Left hindlimb (tissue), 1 donor: ENCODE data around the gene GRK3.
"Not testable (repeated sequence)": the region's sequence is repeated elsewhere in the genome, so short reads cannot be mapped to it uniquely, and the experiment has no call there.

Source experiments
- DNase-seq: peaks from one replicate; pipeline ENCODE4 v3.0.0-alpha.2; 2018

GRK3 gene

GRCh38 chr22:25574736-25575135 lies 10.3 kb downstream of the GRK3 start:
- no peak for DNase-seq

- DNase-seq = not testable (repeated sequence)
Measured at GRCh38 chr22:25575674-25576392, 11.4 kb downstream of the GRK3 start.

DNA sequence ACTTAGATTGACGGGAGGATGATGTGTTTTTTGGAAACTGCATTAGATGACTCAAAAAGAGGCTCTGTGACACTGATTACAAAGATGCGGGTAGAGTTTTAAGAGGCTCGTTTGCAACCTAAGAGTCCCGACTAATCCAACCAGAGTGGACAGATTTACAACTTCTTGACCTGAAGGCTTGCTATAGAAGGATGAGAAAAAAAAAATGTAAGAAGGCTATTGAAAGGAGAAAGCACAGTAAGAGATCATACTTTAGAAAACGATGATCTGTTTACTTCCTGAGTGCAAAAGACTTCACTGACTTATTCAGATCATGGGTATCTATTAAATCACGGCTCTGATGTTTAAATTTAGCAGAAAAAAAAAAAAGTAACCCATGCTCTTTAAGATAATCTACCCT lies 17.0 kb downstream of the GRK3 start:
- DNase-seq = not testable (repeated sequence)

GRCh38 chr22:25582946-25583345 lies 18.5 kb downstream of the GRK3 start:
- no peak for DNase-seq

GRCh38 chr22:25584993-25585392 lies 20.5 kb downstream of the GRK3 start:
- not testable (repeated sequence) for DNase-seq

- DNase-seq = not testable (repeated sequence)
Measured at GRCh38 chr22:25589664-25590063, 25.2 kb downstream of the GRK3 start.

DNA sequence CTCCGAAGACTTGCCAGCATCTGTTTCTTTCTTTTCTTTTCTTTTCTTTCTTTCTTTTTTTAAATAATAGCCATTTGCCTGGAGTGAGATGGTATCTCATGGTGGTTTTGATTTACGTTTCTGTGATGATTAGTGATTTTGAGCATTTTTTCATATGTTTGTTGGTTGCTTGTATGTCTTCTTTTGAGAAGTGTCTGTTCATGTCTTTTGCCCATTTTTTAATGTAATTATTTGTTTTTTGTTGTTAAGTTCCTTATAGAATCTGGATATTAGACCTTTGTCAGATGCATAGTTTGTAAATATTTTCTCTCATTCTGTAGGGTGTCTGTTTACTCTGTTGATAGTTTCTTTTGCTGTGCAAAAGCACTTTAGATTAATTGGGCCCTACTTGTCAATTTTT lies 28.8 kb downstream of the GRK3 start:
- DNase-seq = not testable (repeated sequence)

DNA sequence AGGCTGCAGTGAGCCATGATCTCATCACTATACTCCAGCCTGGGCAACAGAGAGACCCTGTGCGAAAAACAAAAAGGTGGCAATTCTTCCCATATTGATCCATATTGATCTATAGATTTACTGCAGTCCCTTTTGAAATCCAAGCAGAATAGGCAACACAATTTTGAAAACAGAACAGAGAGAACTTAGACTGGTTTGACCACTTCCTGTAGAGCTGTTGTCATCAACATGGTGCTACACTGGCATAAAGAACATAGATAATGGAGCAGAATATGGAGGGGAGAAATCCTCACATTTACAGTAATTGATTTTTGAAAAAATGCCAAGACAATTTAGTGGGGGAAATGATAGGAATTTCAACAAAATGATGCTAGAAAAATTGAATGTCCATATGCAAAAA lies 34.1 kb downstream of the GRK3 start:
- DNase-seq = no peak

- no peak for DNase-seq
Measured at GRCh38 chr22:25602445-25602844, 38.0 kb downstream of the GRK3 start.

- DNase-seq = no peak
Measured at GRCh38 chr22:25602916-25603315, 38.4 kb downstream of the GRK3 start.

GRCh38 chr22:25605146-25605545 lies 40.7 kb downstream of the GRK3 start:
- DNase-seq = not testable (repeated sequence)

GRCh38 chr22:25605565-25605964 lies 41.1 kb downstream of the GRK3 start:
- not testable (repeated sequence) for DNase-seq

DNA sequence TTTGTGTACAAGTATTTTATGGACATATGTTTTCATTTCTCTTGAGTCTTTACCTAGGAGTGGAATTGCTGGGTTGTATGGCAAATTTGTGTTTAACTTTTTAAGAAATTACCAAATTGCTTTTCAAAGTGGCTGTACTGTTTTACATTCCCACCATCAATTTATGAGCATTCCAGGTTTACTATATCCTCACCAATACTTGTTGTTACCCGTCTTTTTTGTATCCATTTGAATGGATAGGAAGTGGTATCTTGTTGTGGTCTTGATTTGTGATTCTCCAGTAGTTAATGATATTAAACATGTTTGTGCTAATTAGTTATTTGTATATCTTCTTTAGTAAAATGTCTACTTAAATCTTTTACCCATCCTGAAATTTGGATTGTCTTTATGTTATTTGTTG lies 46.8 kb downstream of the GRK3 start:
- not testable (repeated sequence) for DNase-seq

- not testable (repeated sequence) for DNase-seq
Measured at GRCh38 chr22:25613131-25613530, 48.7 kb downstream of the GRK3 start.

DNA sequence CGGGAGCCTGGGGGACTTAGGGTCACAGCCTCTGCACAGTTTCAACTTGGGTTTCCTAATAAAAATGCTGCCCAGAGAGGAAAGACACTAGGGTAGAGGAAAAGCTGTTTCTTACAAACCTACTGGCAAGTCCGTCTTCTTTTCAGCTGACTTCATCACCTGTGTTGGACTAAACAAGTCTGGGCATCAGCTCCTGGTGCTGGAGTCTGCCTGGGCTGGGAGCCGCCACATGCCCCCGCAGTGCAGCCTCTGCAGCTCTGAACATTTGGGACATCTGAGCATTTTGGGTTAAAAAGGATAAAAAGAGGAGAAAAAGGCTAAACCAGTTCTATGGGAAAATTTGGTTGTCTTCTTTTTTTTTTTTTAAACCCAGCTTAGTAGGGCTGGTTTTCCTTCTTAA lies 49.1 kb downstream of the GRK3 start:
- DNase-seq = not testable (repeated sequence)

GRCh38 chr22:25614791-25615190 lies 50.3 kb downstream of the GRK3 start:
- not testable (repeated sequence) for DNase-seq

DNA sequence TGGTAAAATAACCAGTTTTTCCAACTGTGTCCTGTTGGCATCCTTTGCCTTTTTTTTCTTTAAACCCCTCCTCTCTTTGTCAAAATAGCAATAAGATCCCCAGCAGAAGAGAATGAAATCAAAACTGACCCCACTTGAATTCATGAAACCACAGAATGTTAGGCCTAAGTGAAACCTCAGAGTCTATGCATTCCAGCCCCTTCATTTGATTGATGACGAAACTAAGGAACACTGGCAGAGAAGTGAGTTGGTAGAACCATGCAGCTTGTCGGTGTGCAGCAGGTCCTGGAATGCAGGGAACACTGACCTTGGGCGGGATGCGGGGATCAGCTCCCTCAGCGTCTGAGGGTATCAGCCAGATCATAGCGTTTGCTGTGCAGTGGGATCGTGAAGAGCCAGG lies 57.5 kb downstream of the GRK3 start:
- no peak for DNase-seq

- DNase-seq = no peak
Measured at GRCh38 chr22:25623310-25623734, 58.8 kb downstream of the GRK3 start.

- DNase-seq = no peak
Measured at GRCh38 chr22:25623851-25624250, 59.4 kb downstream of the GRK3 start.

- no peak for DNase-seq
Measured at GRCh38 chr22:25624476-25624875, 60.0 kb downstream of the GRK3 start.

- DNase-seq = not testable (repeated sequence)
Measured at GRCh38 chr22:25625747-25626623, 61.5 kb downstream of the GRK3 start.

DNA sequence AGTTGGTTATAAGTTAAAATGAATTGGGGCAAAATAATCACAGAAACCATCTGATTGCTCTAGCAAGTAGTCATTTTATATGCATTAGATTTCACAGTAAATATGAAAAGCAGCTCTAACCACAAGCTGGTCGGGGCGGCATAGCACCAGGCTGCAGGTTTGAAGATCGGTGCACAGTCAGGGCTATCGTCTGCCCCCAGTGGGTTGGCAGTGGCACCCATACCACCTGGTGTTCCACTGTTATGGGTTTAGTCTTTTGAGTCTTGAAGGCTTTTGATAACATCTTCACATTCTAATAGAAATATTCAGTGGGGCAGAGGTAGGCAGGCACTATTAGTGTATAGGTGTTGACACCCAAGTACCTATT lies 62.1 kb downstream of the GRK3 start:
- DNase-seq = no peak

GRCh38 chr22:25627271-25627852 lies 62.9 kb downstream of the GRK3 start:
- DNase-seq = no peak

- DNase-seq = no peak
Measured at GRCh38 chr22:25628494-25628893, 64.0 kb downstream of the GRK3 start.
